ENCODE results near the gene CASKIN1.
"Not testable (repeated sequence)": the region's sequence is repeated elsewhere in the genome, so short reads cannot be mapped to it uniquely, and the experiment has no call there.

Gene CASKIN1

DNA sequence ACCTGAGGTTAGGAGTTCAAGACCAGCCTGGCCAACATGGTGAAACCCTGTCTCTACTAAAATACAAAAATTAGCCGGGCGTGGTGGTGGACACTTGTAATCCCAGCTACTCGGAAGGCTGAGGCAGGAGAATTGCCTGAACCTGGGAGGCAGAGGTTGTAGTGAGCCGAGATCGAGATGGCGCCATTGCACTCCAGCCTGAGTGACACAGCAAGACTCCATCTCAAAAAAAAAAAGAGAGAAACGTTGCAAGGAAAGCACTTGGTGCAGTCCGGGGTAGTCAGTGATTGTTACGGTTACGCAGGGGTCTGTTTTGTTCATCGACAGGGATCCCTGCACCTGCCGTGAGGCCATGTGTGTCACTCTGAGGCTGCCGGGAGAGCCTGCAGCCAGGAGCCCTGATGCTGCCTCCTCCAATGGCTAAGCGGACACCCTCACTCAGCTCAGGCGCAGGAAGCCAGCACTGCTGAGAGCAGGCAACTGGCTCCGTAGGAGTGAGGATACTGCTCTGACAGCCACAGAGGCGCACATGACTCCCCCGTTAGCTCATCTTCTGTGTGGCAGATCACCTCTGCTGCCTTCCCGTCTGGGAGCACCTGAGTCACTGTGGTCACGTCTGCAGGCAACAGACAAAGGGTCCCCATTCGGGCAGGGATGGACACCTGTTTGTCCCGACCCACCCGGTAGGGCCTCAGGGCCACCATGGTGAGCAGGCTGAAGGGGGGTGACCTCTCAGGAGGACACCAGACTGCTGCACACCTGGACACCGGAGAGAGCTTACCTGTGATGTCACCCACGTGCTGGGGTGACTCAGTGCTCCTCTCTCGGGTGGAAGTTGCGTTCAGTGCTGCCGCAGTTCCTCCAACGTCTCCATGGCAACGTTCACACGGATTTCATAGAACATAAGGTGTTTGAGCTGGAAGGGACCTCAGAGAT, 53.2 kb downstream of the CASKIN1 start:
- no peak for DNase-seq (ENCODE audit: low read depth in 2 of 2)

DNA sequence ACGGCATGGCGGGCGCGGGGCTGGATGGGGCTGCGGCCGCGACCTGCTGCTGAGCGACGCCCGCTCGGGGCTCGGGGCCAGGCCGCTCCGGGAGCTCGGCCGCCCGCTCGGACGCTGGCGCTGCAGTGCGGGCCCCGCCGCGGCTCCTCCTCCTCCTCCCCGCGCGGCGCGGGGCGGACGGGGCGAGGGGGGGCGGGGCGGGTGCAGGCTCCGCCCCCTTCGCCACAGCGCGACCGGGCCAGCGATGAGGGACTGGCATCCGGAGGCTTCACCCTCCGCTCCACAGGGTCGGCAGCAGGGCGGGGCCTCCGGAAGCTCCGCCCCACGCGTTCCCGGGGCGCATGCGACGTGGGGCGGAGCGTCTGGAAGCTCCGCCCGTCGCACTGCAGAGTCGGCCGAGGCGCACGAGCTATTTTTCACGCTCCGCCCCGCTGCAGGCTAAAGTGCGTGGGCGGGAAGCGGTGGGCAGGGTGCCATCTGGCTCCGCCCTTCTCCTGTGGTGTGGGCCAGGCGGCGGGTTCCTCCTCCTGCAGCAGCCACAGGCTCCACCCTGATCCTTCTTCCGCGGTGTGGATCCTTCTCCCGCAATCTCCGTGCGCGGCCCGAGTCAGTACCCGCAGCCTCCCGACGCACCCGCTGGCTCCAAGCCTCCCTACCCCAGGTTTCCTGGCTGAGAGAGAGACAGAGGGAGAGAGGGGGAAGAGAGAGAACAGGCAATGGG, 60.5 kb downstream of the CASKIN1 start, which contains the start of gene PKD1:
TSS of gene PKD1 (minus strand) at position 129 of the 721 bp plus-strand sequence. CDS start 209 bp downstream, outside the sequence.
- DNase-seq (ENCODE audit: low read depth in 2 of 2): peak; percentile 98 to 99

DNA sequence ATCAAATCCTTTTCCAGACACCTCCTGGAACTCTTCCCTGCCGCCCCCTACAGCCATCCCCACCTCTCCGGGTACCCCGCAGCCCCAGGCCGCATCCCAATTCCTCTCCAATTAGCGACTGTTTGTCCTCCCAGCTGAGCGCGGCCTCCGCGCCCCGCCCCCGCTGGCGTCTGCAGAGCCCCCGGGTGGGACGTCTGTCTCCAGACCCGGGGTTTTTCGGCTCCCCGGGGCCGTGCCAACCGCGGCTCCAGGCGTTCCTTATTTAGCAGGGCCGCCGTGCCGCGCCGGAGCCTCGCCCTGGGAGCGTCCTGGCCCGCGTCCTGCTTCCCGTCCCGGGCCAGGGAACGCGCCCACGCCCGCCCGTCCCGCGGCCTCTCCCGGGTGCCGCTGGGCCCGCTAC, 61.3 kb downstream of the CASKIN1 start:
- DNase-seq (ENCODE audit: low read depth in 2 of 2): not testable (repeated sequence)

DNA sequence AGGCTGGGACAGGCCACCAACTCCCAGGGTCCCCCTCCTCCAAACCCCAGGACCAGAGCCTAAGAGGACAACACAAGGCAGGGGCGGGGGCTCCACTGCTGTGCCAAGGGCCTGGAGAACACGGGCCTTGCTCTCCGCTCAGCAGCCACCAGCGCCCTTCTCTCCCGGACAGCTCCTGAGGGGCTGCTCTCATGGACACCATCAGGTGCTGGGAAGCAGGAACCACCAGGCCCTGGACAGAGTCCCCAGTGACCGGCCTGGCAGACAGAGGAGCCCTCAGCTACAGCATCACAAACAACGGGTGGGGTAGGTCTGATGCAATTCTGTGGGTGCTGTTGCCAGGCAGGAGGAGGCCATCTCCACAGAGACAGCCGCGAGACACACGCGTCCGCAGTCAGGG, 62.6 kb downstream of the CASKIN1 start:
- DNase-seq (ENCODE audit: low read depth in 2 of 2): not testable (repeated sequence)

DNA sequence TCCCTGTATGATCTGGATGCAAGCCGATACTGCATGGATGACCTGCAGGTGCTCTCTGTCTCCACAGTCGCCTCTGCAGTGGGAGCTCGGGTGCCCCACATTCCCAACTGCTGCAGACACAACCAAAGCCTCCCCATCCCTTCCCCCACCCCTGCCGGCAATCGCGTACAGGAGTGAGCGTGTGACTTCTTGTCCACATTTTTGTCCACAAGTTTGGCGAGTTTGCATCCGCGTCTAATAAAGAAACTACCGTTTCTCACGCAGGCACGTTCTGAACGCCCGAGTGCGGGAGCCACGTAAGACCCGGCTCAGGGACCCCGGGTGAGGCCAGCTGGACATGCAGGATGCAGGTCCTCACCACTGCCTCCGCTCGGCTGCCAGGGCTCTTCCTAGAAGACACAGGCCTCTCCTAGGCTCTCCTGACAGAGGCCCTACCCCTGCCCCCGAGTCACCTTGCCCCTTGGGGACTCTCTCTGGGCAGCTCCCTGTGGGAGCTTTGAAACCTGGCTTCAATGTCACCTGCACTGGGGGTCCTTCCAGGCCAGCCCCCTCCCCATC, 66.4 kb downstream of the CASKIN1 start:
- not testable (repeated sequence) for DNase-seq (ENCODE audit: low read depth in 2 of 2)

DNA sequence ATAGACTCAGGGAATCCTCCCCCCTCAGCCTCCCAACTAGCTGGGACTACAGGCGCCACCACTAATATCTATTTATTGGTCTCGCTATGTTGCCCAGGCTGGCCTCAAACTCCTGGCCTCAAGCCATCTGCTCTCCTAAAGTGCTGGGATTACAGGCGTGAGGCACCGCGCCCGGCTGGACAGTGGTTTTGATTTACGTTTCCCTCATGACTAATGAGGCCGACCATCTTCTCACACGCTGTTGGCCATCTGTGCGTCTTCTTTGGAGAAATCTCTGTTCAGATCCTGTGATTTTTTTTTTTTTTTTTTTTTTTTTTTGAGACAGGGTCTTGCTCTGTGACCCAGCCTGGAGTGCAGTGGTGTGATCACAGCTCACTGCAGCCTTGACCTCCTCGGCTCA, 67.2 kb downstream of the CASKIN1 start:
- not testable (repeated sequence) for DNase-seq (ENCODE audit: low read depth in 2 of 2)

DNA sequence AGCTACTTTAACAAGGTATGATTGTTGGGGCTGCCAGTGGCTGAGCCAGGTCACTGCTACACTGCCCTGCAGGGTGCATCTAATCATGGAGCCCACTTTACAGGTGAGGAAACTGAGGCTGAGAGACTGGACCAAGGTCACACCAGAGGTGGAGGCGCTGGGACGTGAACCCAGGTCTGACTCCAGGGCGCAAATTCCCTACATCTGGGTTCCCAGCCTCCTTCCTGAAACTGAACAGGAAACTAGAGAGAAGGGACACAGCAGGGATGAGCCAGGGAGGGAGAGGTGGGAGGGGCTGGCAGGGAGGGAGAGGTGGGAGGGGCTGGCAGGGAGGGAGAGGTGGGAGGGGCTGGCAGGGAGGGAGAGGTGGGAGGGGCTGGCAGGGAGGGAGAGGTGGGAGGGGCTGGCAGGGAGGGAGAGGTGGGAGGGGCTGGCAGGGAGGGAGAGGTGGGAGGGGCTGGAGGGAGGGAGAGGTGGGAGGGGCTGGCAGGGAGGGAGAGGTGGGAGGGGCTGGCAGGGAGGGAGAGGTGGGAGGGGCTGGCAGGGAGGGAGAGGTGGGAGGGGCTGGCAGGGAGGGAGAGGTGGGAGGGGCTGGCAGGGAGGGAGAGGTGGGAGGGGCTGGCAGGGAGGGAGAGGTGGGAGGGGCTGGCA, 68.7 kb downstream of the CASKIN1 start:
- DNase-seq (ENCODE audit: low read depth in 2 of 2): peak in 1 of 2 donors; percentile 26
